Heart left ventricle (tissue), 16 donors: Measurements from ENCODE around the gene TTC39C. TPM values are rescaled to one million over a fixed set of nuclear protein-coding genes. Genes with fewer than 3 reads are reported as not detected.

Experiments
- ATAC-seq, 4 donors: fragments of 200-7000 bp; cut with Tn5 transposase; one replicate each; pipeline ENCODE4 v1.9.1; 2020 to 2022; ENCODE audit warnings: moderate library complexity in 4 of 4, mild to moderate bottlenecking in 3 of 4, moderate number of reproducible peaks in 1 of 4
- DNase-seq, 5 donors: peaks; one replicate each; pipeline ENCODE4 v3.0.0-alpha.2; 2020
- H3K27ac ChIP-seq, 12 donors: fragments of 200-600 bp; sonication (generic) in 4 of 12; one replicate each; pipeline versions ENCODE4 v1.5.0 to v1.8.0; 2016 to 2022; ENCODE audit warnings: mild to moderate bottlenecking in 2 of 12
- H3K27me3 ChIP-seq, 9 donors: fragments of 200-600 bp; sonication (generic) in 2 of 9; one replicate each; pipeline versions ENCODE4 v1.5.1 to v1.8.0; 2016 to 2022; ENCODE audit warnings: mild to moderate bottlenecking in 3 of 9
- H3K36me3 ChIP-seq, 9 donors: fragments of 200-600 bp; sonication (generic) in 2 of 9; one replicate each; pipeline versions ENCODE4 v1.5.0 to v1.8.0; 2018 to 2022; ENCODE audit warnings: mild to moderate bottlenecking in 2 of 9
- H3K4me1 ChIP-seq, 12 donors: fragments of 200-600 bp; sonication (generic) in 4 of 12; one replicate each; pipeline versions ENCODE4 v1.5.0 to v1.8.0; 2016 to 2022; ENCODE audit warnings: mild to moderate bottlenecking in 3 of 12
- H3K4me3 ChIP-seq, 12 donors: fragments of 200-600 bp; sonication (generic) in 4 of 12; one replicate each; pipeline versions ENCODE4 v1.5.0 to v1.8.0; 2017 to 2022; ENCODE audit warnings: mild to moderate bottlenecking in 9 of 12, moderate library complexity in 4 of 12
- H3K9me3 ChIP-seq, 12 donors: fragments of 200-600 bp; sonication (generic) in 4 of 12; one replicate each; pipeline versions ENCODE4 v1.5.0 to v1.8.0; 2016 to 2022; ENCODE audit warnings: mild to moderate bottlenecking in 1 of 12
- POLR2A ChIP-seq, 2 donors: fragments of 450-650 bp; IDR thresholded peaks; one replicate each; pipeline ENCODE4 v1.6.1; 2017; ENCODE audit warnings: antibody characterized with exemption in 2 of 2, mild to moderate bottlenecking in 2 of 2, moderate library complexity in 2 of 2
- WGBS, 4 donors: extraction: QIAGEN DNeasy Blood & Tissue Kit in 2 of 4; methylation state at CpG; one replicate each; pipeline versions ENCODE4 v1.1.5 to v1.1.7; 2013 to 2018; 5-methylcytosine and 5-hydroxymethylcytosine counted together
- intact Hi-C, 10 donors: fragments of 100-400 bp; cut with DNase I; formaldehyde crosslinking; loops; one replicate each; pipeline versions ENCODE4 v1.11.1 to v1.14.2; 2022
- polyA plus RNA-seq, 2 donors: library from polyadenylated mRNA; stranded (reverse); fragments of 200-250 nt; gene quantifications; one replicate each; pipeline ENCODE4 v1.2.3, GENCODE V29; 2013
- total RNA-seq, 9 donors: library from RNA; depleted of rRNA in 2 of 9; stranded (reverse); fragments of >200 nt in 2 of 9; fragmentation: NEBNext Ultra II Directional in 3 of 9; extraction: Animal tissue kit (Norgen Biotek cat#: 25700) in 3 of 9; gene quantifications; one replicate each; pipeline versions ENCODE4 v1.1.0 to v1.2.4, GENCODE V29; 2016 to 2023
- TF ChIP-seq, protein P1 (sequence below), 12 donors: fragments of 200-600 bp; sonication (generic) in 4 of 12; IDR thresholded peaks; one replicate each; pipeline versions ENCODE4 v1.5.0 to v1.8.0; 2018 to 2022; ENCODE audit warnings: antibody characterized with exemption in 12 of 12, mild to moderate bottlenecking in 5 of 12
- donor health status: ischemic (EF 13 %, LVEDD 7.1; RV severe dilation, severe dysfunction).
- donor health status: healthy with polysubstance abuse.
- donor health status: DM: no; HTN: yes; CAD: no.
- donor health status: DM: no; HTN: no; CAD: no.
- donor health status: ischemic (EF 25% LVEDD 6.9; RV normal size, moderate dysfunction).
- donor health status: ischemic (EF 25% LVEDD 5.7; RV mildly dilated, moderate dysfunction).
- donor health status: healthy.
- donor health status: DM: yes; HTN: yes; CAD: no.
- donor health status: ischemic (EF 35%, LVEDD 5.7; RV mildly dilated, moderate dysfunction).
- donor health status: nonischemic (EF 11% LVEDD 7.7; RV severe dilation, severe dysfunction).
- donor health status: DM: yes; HTN: yes; CAD: no.
- donor health status: PGD.
- donor health status: ischemic (EF 29% LVEDD 5.4; RV normal size, mild dysfunction).
- donor health status: nonischemic (EF 23%, LVEDD 6.1; RV moderate dilation, normal function).

Gene TTC39C
- total and polyA plus RNA-seq, 11 donors: 2.3 to 12.8 (median 4.7) TPM

GRCh38 chr18:24168496-24168895 is 153.9 kb downstream of the TTC39C start:
- DNase-seq (no peak), ATAC-seq (no peak)
- no peak overlapping the region for H3K27ac ChIP-seq
- H3K36me3 ChIP-seq: peaks cover 0 to 94% (median 69%) of the 10 kb centered on the region in 9 donors
- TF ChIP-seq, protein P1, sequence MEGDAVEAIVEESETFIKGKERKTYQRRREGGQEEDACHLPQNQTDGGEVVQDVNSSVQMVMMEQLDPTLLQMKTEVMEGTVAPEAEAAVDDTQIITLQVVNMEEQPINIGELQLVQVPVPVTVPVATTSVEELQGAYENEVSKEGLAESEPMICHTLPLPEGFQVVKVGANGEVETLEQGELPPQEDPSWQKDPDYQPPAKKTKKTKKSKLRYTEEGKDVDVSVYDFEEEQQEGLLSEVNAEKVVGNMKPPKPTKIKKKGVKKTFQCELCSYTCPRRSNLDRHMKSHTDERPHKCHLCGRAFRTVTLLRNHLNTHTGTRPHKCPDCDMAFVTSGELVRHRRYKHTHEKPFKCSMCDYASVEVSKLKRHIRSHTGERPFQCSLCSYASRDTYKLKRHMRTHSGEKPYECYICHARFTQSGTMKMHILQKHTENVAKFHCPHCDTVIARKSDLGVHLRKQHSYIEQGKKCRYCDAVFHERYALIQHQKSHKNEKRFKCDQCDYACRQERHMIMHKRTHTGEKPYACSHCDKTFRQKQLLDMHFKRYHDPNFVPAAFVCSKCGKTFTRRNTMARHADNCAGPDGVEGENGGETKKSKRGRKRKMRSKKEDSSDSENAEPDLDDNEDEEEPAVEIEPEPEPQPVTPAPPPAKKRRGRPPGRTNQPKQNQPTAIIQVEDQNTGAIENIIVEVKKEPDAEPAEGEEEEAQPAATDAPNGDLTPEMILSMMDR (IDR thresholded peaks at IDR 0.05): no peak
- TF ChIP-seq POLR2A (IDR thresholded peaks at IDR 0.05): no peak
- no peaks in the 10 kb centered on the region for H3K9me3 ChIP-seq
- no peaks in the 10 kb centered on the region for H3K27me3 ChIP-seq
- WGBS, 4 donors: 80 to 90% (median 84%) methylated on average over 7 of the region's 7 CpGs
- intact Hi-C loops: no loop called here
- H3K4me3 ChIP-seq: no peak overlapping the region
- H3K4me1 ChIP-seq: no peaks in the 10 kb centered on the region

GRCh38 chr18:24170360-24170759 is 155.8 kb downstream of the TTC39C start:
- no peak for ATAC-seq
- Histone ChIP-seq H3K9me3 (no peaks in the 10 kb centered on the region), H3K36me3 (peaks cover 0 to 94% (median 56%) of the 10 kb centered on the region in 9 donors), H3K4me3 (no peak overlapping the region), H3K4me1 (no peaks in the 10 kb centered on the region), H3K27ac (no peak overlapping the region), H3K27me3 (no peaks in the 10 kb centered on the region)
- WGBS, 4 donors: 89 to 93% (median 92%) methylated on average over 8 of the region's 8 CpGs
- DNase-seq: no peak
- no peak for TF ChIP-seq POLR2A (IDR thresholded peaks at IDR 0.05)
- intact Hi-C loops: loop anchor here in 1 of 10 donors (10.0 kb wide), 1 partner anchor 314 kb away; no protein-coding TSS in a partner anchor

- Histone ChIP-seq H3K27me3 (no peaks in the 10 kb centered on the region), H3K4me1 (peaks cover 0 to 9% (median 3%) of the 10 kb centered on the region in 12 donors), H3K27ac (no peak overlapping the region), H3K9me3 (no peaks in the 10 kb centered on the region), H3K4me3 (no peak overlapping the region), H3K36me3 (peaks cover 0 to 88% (median 32%) of the 10 kb centered on the region in 9 donors)
- ATAC-seq: no peak
- no peak for TF ChIP-seq POLR2A (IDR thresholded peaks at IDR 0.05)
- TF ChIP-seq, protein P1 (IDR thresholded peaks at IDR 0.05): no peak
- intact Hi-C loops: loop anchor here in 1 of 10 donors (10.0 kb wide), 1 partner anchor 311 kb away; no protein-coding TSS in a partner anchor
- WGBS, 4 donors: 92 to 98% (median 96%) methylated on average over 3 of the region's 3 CpGs
- no peak for DNase-seq
Observed at GRCh38 chr18:24173997-24174396, 159.4 kb downstream of the TTC39C start.

GRCh38 chr18:24176727-24177416 is 162.3 kb downstream of the TTC39C start:
- no peak overlapping the region for H3K27ac ChIP-seq
- H3K36me3 ChIP-seq: peaks cover 0 to 79% (median 23%) of the 10 kb centered on the region in 9 donors
- intact Hi-C loops: loop anchor here (1.0 to 10.0 kb wide), 5 partner anchors 94 to 310 kb away; no protein-coding TSS in a partner anchor
- peaks cover 0 to 9% (median 3%) of the 10 kb centered on the region in 12 donors for H3K4me1 ChIP-seq
- ATAC-seq (peak in 3 of 4 donors; percentile 72 to 85 (median 79)), DNase-seq (peak in 4 of 5 donors; percentile 56 to 70 (median 61))
- TF ChIP-seq POLR2A (IDR thresholded peaks at IDR 0.05): no peak
- TF ChIP-seq, protein P1 (IDR thresholded peaks at IDR 0.05): peak; percentile 65 to 88 (median 74)
- WGBS, 4 donors: 60 to 69% (median 65%) methylated on average over 7 of the region's 7 CpGs
- H3K4me3 ChIP-seq: no peak overlapping the region
- no peaks in the 10 kb centered on the region for H3K9me3 ChIP-seq
- no peaks in the 10 kb centered on the region for H3K27me3 ChIP-seq
